B cell (primary cell): Measurements from ENCODE around the gene TMC7. TPM values are rescaled to one million over a fixed set of nuclear protein-coding genes. Genes with fewer than 3 reads are reported as not detected.

ENCODE experiments used
- ATAC-seq: fragments of 200-7000 bp; cut with Tn5 transposase; one replicate; pipeline ENCODE4 v1.10.0; 2021; ENCODE audit warnings: low read depth, mild to moderate bottlenecking, moderate number of reproducible peaks, moderate library complexity
- CTCF ChIA-PET: fragments of 350-600 bp; sonication (Branson Sonifier 250); formaldehyde crosslinking; loops from one replicate; lab custom pipeline; 2021; ENCODE audit warnings: antibody characterized with exemption, inconsistent platforms; lab: Charles Lee
- POLR2A ChIA-PET: fragments of 350-600 bp; sonication (Branson Sonifier 250); formaldehyde crosslinking; loops from one replicate; lab custom pipeline; 2021; ENCODE audit warnings: antibody characterized with exemption; lab: Charles Lee
- DNase-seq: peaks from one replicate; pipeline ENCODE4 v3.0.0; 2013
- H2AFZ ChIP-seq: 2 replicates; pipeline ENCODE4 v1.6.1; 2012; ENCODE audit warnings: mild to moderate bottlenecking, low read depth, low read length; ENCODE audit not compliant: insufficient read depth, poor library complexity, severe bottlenecking
- H3K27ac ChIP-seq, 2 donors: 1 replicate in 1 of 2; 2 replicates in 1 of 2; pipeline ENCODE4 v1.5.1; 2012 to 2013; ENCODE audit warnings: low read length in 2 of 2, mild to moderate bottlenecking in 2 of 2, moderate library complexity in 1 of 2
- H3K27me3 ChIP-seq, 4 experiments: fragments of 200-600 bp in 1 of 4; sonication (generic) in 1 of 4; replicated peaks in 1 of 4; 1 replicate in 2 of 4; 2 replicates in 2 of 4; pipeline versions ENCODE4 v1.6.1 to v1.7.0; 2013 to 2016; ENCODE audit warnings: low read length in 3 of 4, mild to moderate bottlenecking in 2 of 4, mixed read lengths in 1 of 4, moderate library complexity in 1 of 4; ENCODE audit not compliant: insufficient read depth in 4 of 4, control insufficient read depth in 3 of 4; ENCODE audit errors: control extremely low read depth in 1 of 4
- H3K36me3 ChIP-seq, 2 experiments: replicated peaks in 1 of 2; 1 replicate in 1 of 2; 2 replicates in 1 of 2; pipeline versions ENCODE4 v1.6.1 to v1.7.1; 2013; ENCODE audit warnings: low read length in 1 of 2; ENCODE audit not compliant: insufficient read depth in 2 of 2, control insufficient read depth in 1 of 2; ENCODE audit errors: control extremely low read depth in 1 of 2, extremely low read depth in 1 of 2
- H3K4me1 ChIP-seq, 2 donors: fragments of 200-600 bp in 1 of 2; sonication (generic) in 1 of 2; 1 replicate in 1 of 2; 2 replicates in 1 of 2; pipeline versions ENCODE4 v1.5.1 to v1.6.1; 2013 to 2017; ENCODE audit warnings: low read length in 2 of 2; ENCODE audit not compliant: control insufficient read depth in 2 of 2, insufficient read depth in 2 of 2
- H3K4me2 ChIP-seq: replicated peaks from 2 replicates; pipeline ENCODE3; 2012; ENCODE audit warnings: mild to moderate bottlenecking, low read depth, low read length; ENCODE audit not compliant: poor library complexity, severe bottlenecking
- H3K4me3 ChIP-seq, 5 experiments: fragments of 200-600 bp in 1 of 5; sonication (generic) in 1 of 5; 1 replicate in 3 of 5; 2 replicates in 2 of 5; pipeline versions ENCODE4 v1.5.1 to v1.7.0; 2011 to 2016; ENCODE audit warnings: low read length in 4 of 5, mild to moderate bottlenecking in 4 of 5, low read depth in 2 of 5, control low read depth in 1 of 5, moderate library complexity in 1 of 5; ENCODE audit not compliant: insufficient read depth in 1 of 5; ENCODE audit errors: control extremely low read depth in 1 of 5, extremely low read depth in 1 of 5
- H3K79me2 ChIP-seq: fragments of 200-600 bp; sonication (generic); one replicate; pipeline ENCODE4 v1.6.0; 2016; ENCODE audit warnings: low read length; ENCODE audit not compliant: control insufficient read depth, insufficient read depth
- H3K9ac ChIP-seq: fragments of 200-600 bp; sonication (generic); 2 replicates; pipeline ENCODE4 v1.6.1; 2017; ENCODE audit warnings: mild to moderate bottlenecking, low read length, moderate library complexity
- H3K9me3 ChIP-seq, 3 donors: one replicate each; pipeline versions ENCODE4 v1.6.1 to v1.7.1; 2013; ENCODE audit warnings: low read length in 2 of 3; ENCODE audit not compliant: control insufficient read depth in 2 of 3, insufficient read depth in 1 of 3; ENCODE audit errors: control extremely low read depth in 1 of 3
- H4K20me1 ChIP-seq: 2 replicates; pipeline ENCODE4 v1.6.0; 2012; ENCODE audit warnings: mild to moderate bottlenecking, low read length; ENCODE audit not compliant: insufficient read depth, control insufficient read depth, poor library complexity, severe bottlenecking
- H3K27ac Mint-ChIP-seq: one replicate; pipeline ENCODE4 v1.8.0; 2021; ENCODE audit warnings: mixed read lengths
- H3K27me3 Mint-ChIP-seq: one replicate; pipeline ENCODE4 v1.8.0; 2021; ENCODE audit warnings: mixed read lengths
- H3K4me1 Mint-ChIP-seq: one replicate; pipeline ENCODE4 v1.8.0; 2021; ENCODE audit warnings: mixed read lengths
- H3K4me3 Mint-ChIP-seq: one replicate; pipeline ENCODE4 v1.8.0; 2021; ENCODE audit warnings: mixed read lengths
- H3K9me3 Mint-ChIP-seq: one replicate; pipeline ENCODE4 v1.8.0; 2022; ENCODE audit warnings: mixed read lengths; ENCODE audit not compliant: insufficient read depth
- EZH2 ChIP-seq: IDR thresholded peaks from 2 replicates; pipeline ENCODE4 v1.6.1; 2012; ENCODE audit warnings: borderline replicate concordance, low read depth, mild to moderate bottlenecking, moderate library complexity, low read length; ENCODE audit not compliant: insufficient read depth, poor library complexity, severe bottlenecking
- WGBS: methylation state at CpG from one replicate; pipeline ENCODE4 v1.1.5; 2013; ENCODE audit warnings: missing lambda C conversion rate; ENCODE audit not compliant: insufficient coverage; 5-methylcytosine and 5-hydroxymethylcytosine counted together
- intact Hi-C: fragments of 100-400 bp; cut with micrococcal nuclease; formaldehyde crosslinking; loops from one replicate; pipeline ENCODE4 v1.10.0; 2022
- polyA plus RNA-seq: library from polyadenylated mRNA; depleted of rRNA; stranded (reverse); fragments of >200 nt; gene quantifications from 2 replicates; pipeline ENCODE4 v1.2.3, GENCODE V29; 2012
- total RNA-seq, 2 donors: library from RNA; stranded (reverse); fragments of 120-200 nt in 1 of 2; gene quantifications; 1 replicate in 1 of 2; 2 replicates in 1 of 2; pipeline versions ENCODE4 v1.2.3 to v1.2.4, GENCODE V29; 2013 to 2022
- TF ChIP-seq, protein P1 (sequence below): fragments of 200-600 bp; IDR thresholded peaks from one replicate; pipeline ENCODE4 v1.8.0; 2022; ENCODE audit warnings: antibody characterized with exemption, mild to moderate bottlenecking

Gene TMC7
- total and polyA plus RNA-seq, 2 donors (not counting 1 experiment from before 2014, with no cell fraction given) = not detected

DNA sequence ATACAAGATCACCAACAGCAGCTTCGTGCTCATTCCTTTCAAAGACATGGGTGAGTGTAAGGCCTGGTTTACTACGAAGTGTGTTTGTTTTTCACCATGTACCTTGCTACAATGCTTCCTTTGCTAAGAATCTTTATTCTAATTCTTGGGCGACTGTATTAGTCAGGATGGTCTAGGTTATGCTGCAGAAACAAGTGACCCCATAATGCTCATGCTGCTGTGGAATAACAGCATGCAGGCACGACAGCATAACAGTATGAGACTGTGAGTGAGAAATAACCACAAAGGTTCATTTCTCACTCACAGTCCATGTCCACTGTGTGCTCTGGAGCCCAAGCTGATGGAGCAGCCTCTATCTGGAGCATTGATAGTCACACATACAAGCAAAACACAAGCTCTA, 38.0 kb downstream of the TMC7 start:
- Histone ChIP-seq H3K9ac (no peak overlapping the region), H2AFZ (no peak overlapping the region), H3K4me1 (no peaks in the 10 kb centered on the region), H3K4me2 (no peak overlapping the region), H3K27me3 (no peaks in the 10 kb centered on the region), H3K36me3 (no peaks in the 10 kb centered on the region), H3K79me2 (no peaks in the 10 kb centered on the region), H3K27ac (no peak overlapping the region), H3K9me3 (no peaks in the 10 kb centered on the region), H4K20me1 (no peaks in the 10 kb centered on the region), H3K4me3 (no peak overlapping the region)
- CTCF ChIA-PET = no interaction called here
- no peaks in the 10 kb centered on the region for H3K4me1 Mint-ChIP-seq
- no peak for ATAC-seq
- DNase-seq = no peak
- no CpG with 5 or more reads among the region's 4 CpGs for WGBS
- TF ChIP-seq EZH2 = no peak
- TF ChIP-seq, protein P1, sequence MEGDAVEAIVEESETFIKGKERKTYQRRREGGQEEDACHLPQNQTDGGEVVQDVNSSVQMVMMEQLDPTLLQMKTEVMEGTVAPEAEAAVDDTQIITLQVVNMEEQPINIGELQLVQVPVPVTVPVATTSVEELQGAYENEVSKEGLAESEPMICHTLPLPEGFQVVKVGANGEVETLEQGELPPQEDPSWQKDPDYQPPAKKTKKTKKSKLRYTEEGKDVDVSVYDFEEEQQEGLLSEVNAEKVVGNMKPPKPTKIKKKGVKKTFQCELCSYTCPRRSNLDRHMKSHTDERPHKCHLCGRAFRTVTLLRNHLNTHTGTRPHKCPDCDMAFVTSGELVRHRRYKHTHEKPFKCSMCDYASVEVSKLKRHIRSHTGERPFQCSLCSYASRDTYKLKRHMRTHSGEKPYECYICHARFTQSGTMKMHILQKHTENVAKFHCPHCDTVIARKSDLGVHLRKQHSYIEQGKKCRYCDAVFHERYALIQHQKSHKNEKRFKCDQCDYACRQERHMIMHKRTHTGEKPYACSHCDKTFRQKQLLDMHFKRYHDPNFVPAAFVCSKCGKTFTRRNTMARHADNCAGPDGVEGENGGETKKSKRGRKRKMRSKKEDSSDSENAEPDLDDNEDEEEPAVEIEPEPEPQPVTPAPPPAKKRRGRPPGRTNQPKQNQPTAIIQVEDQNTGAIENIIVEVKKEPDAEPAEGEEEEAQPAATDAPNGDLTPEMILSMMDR = no peak
- intact Hi-C loops = no loop called here
- H3K27ac Mint-ChIP-seq = no peak overlapping the region
- peaks cover 7% of the 10 kb centered on the region for H3K27me3 Mint-ChIP-seq
- POLR2A ChIA-PET = no interaction called here
- H3K4me3 Mint-ChIP-seq = no peak overlapping the region
- no peaks in the 10 kb centered on the region for H3K9me3 Mint-ChIP-seq

DNA sequence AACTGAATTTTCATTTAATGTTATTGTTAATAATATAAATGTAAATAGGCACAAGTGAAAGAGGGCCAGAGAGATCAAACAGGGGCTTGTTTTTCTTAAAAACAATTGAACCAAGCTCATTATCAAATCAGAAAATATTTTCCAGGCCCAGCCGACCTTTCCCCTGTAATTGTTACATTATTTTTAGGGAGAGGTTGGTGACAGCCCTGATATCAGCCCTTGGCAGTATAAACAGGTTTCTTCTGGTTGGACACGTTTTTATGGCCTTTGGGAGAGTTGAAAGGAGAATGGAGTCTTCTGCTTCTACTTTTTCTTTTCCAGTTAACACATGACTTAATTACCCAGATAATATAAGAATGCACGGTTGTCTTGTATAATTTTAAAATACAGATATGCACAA, 43.7 kb downstream of the TMC7 start:
- H3K79me2 ChIP-seq = no peaks in the 10 kb centered on the region
- Mint-ChIP-seq H3K27ac (no peak overlapping the region), H3K9me3 (no peaks in the 10 kb centered on the region), H3K4me3 (no peak overlapping the region), H3K27me3 (peaks cover 4% of the 10 kb centered on the region), H3K4me1 (no peaks in the 10 kb centered on the region)
- H3K27me3 ChIP-seq = peaks cover 0 to 2% (median 0%) of the 10 kb centered on the region in 4 experiments
- no peak for ATAC-seq
- no peak for DNase-seq
- CTCF ChIA-PET = no interaction called here
- no peak overlapping the region for H2AFZ ChIP-seq
- H3K4me2 ChIP-seq = no peak overlapping the region
- H3K4me3 ChIP-seq = no peak overlapping the region
- no peaks in the 10 kb centered on the region for H3K36me3 ChIP-seq
- no CpG with 5 or more reads among the region's 3 CpGs for WGBS
- H3K9me3 ChIP-seq = no peaks in the 10 kb centered on the region
- no peak overlapping the region for H3K9ac ChIP-seq
- H3K4me1 ChIP-seq = no peaks in the 10 kb centered on the region
- intact Hi-C loops = no loop called here
- H4K20me1 ChIP-seq = no peaks in the 10 kb centered on the region
- no peak overlapping the region for H3K27ac ChIP-seq
- POLR2A ChIA-PET = no interaction called here
- TF ChIP-seq, protein P1 = no peak
- TF ChIP-seq EZH2 = no peak
